Esophagus squamous epithelium (tissue), 4 donors: Measurements from ENCODE around the gene CDK18.

Experiments used
- POLR2A ChIP-seq, 4 donors: fragments of 450-650 bp; IDR thresholded peaks; one replicate each; pipeline ENCODE4 v1.6.1; 2017; ENCODE audit warnings: antibody characterized with exemption in 4 of 4, mild to moderate bottlenecking in 4 of 4, moderate library complexity in 3 of 4
- TF ChIP-seq, protein P1 (sequence below), 6 experiments: fragments of 450-650 bp in 4 of 6; fragments of 200-600 bp in 2 of 6; sonication (generic) in 2 of 6; IDR thresholded peaks; one replicate each; pipeline ENCODE4 v1.5.1; 2016 to 2019; ENCODE audit warnings: antibody characterized with exemption in 6 of 6, mild to moderate bottlenecking in 4 of 6, moderate library complexity in 4 of 6

DNA sequence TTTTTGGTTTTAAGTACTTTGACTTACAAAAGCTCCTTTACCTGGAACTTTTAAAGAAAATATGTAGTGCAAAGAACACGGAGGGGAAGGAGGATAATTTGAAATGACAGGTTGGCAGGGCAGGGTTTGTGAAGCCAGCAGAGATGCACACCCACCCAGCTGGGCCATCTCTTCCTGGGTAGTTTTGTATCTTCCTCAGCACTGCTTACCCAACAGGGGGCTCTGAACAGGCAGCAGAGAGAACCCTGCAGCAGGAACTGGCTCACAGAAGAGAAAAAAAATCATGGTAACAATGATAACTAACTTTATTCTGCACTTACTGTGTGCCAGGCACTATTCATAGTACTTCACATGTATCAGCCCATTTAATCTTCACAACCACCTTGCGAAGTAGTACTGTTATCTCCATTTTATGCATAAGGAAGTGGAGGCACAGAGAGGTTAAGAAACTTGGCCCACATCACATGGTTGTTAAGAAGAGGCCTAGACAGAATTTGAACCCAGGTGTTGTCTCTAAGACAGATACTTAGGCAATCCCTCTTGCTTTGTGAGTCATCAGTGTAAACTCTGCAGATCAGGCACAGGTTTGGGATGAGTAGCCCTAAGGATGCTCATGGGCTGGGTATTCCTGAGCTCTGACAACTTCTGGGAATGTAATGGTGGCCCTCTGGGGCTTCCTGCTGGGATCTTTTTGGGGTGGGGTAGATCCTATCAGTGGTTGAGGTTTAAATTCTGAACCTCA lies 66.5 kb downstream of the CDK18 start:
- TF ChIP-seq, protein P1, sequence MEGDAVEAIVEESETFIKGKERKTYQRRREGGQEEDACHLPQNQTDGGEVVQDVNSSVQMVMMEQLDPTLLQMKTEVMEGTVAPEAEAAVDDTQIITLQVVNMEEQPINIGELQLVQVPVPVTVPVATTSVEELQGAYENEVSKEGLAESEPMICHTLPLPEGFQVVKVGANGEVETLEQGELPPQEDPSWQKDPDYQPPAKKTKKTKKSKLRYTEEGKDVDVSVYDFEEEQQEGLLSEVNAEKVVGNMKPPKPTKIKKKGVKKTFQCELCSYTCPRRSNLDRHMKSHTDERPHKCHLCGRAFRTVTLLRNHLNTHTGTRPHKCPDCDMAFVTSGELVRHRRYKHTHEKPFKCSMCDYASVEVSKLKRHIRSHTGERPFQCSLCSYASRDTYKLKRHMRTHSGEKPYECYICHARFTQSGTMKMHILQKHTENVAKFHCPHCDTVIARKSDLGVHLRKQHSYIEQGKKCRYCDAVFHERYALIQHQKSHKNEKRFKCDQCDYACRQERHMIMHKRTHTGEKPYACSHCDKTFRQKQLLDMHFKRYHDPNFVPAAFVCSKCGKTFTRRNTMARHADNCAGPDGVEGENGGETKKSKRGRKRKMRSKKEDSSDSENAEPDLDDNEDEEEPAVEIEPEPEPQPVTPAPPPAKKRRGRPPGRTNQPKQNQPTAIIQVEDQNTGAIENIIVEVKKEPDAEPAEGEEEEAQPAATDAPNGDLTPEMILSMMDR (IDR thresholded peaks at IDR 0.05) = no peak
- no peak for TF ChIP-seq POLR2A (IDR thresholded peaks at IDR 0.05)
